HEK293 (cell line): ENCODE data around the gene RIC3.

ENCODE experiments used
- BCL11B ChIP-seq: fragments of 450-650 bp; formaldehyde crosslinking; IDR thresholded peaks from 2 replicates; pipeline ENCODE4 v1.5.1; 2016; ENCODE audit warnings: low read depth, missing biosample characterization, missing genetic modification characterization
- PATZ1 ChIP-seq: fragments of 450-650 bp; formaldehyde crosslinking; IDR thresholded peaks from 2 replicates; pipeline ENCODE4 v1.5.1; 2016; ENCODE audit warnings: missing biosample characterization, missing genetic modification characterization
- YY1 ChIP-seq: fragments of 450-650 bp; formaldehyde crosslinking; IDR thresholded peaks from 2 replicates; pipeline ENCODE4 v1.5.1; 2018; ENCODE audit warnings: missing biosample characterization, missing genetic modification characterization
- ZNF274 ChIP-seq, 2 experiments: fragments of 200-500 bp in 1 of 2; fragments of 450-650 bp in 1 of 2; sonication (Bioruptor generic) in 1 of 2; formaldehyde crosslinking in 1 of 2; IDR thresholded peaks; 2 replicates each; pipeline versions ENCODE4 v1.5.1 to v1.6.1; 2014 to 2016; ENCODE audit warnings: borderline replicate concordance in 1 of 2, inconsistent platforms in 1 of 2, low read length in 1 of 2, missing biosample characterization in 1 of 2, missing genetic modification characterization in 1 of 2
- ZNF292 ChIP-seq: fragments of 450-650 bp; formaldehyde crosslinking; IDR thresholded peaks from 2 replicates; pipeline ENCODE4 v1.5.1; 2016; ENCODE audit warnings: low read depth, missing biosample characterization, missing genetic modification characterization, borderline replicate concordance
- ZNF311 ChIP-seq: fragments of 450-650 bp; formaldehyde crosslinking; IDR thresholded peaks from 2 replicates; pipeline ENCODE4 v1.5.1; 2017; ENCODE audit warnings: missing biosample characterization, missing genetic modification characterization, borderline replicate concordance
- ZNF48 ChIP-seq: fragments of 450-650 bp; formaldehyde crosslinking; IDR thresholded peaks from 2 replicates; pipeline ENCODE4 v1.5.1; 2016; ENCODE audit warnings: missing biosample characterization, missing genetic modification characterization
- ZNF670 ChIP-seq: fragments of 450-650 bp; formaldehyde crosslinking; IDR thresholded peaks from 2 replicates; pipeline ENCODE4 v1.5.1; 2016; ENCODE audit warnings: missing biosample characterization, missing genetic modification characterization, low read depth
- ZNF768 ChIP-seq: fragments of 450-650 bp; formaldehyde crosslinking; IDR thresholded peaks from 2 replicates; pipeline ENCODE4 v1.5.1; 2018; ENCODE audit warnings: missing biosample characterization, mild to moderate bottlenecking, missing genetic modification characterization
- TF ChIP-seq, protein P1 (sequence below): fragments of 450-650 bp; formaldehyde crosslinking; IDR thresholded peaks from 2 replicates; pipeline ENCODE4 v1.5.1; 2016; ENCODE audit warnings: missing biosample characterization, missing genetic modification characterization
- TF ChIP-seq, protein P2 (sequence below): fragments of 450-650 bp; formaldehyde crosslinking; IDR thresholded peaks from 2 replicates; pipeline ENCODE4 v1.5.1; 2016; ENCODE audit warnings: missing biosample characterization, missing genetic modification characterization

- TF ChIP-seq, protein P1, sequence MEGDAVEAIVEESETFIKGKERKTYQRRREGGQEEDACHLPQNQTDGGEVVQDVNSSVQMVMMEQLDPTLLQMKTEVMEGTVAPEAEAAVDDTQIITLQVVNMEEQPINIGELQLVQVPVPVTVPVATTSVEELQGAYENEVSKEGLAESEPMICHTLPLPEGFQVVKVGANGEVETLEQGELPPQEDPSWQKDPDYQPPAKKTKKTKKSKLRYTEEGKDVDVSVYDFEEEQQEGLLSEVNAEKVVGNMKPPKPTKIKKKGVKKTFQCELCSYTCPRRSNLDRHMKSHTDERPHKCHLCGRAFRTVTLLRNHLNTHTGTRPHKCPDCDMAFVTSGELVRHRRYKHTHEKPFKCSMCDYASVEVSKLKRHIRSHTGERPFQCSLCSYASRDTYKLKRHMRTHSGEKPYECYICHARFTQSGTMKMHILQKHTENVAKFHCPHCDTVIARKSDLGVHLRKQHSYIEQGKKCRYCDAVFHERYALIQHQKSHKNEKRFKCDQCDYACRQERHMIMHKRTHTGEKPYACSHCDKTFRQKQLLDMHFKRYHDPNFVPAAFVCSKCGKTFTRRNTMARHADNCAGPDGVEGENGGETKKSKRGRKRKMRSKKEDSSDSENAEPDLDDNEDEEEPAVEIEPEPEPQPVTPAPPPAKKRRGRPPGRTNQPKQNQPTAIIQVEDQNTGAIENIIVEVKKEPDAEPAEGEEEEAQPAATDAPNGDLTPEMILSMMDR: no peak
- TF ChIP-seq ZNF48 (tag by site-specific recombination): no peak
- no peak for TF ChIP-seq ZNF311 (tag by site-specific recombination)
- TF ChIP-seq YY1 (tag by site-specific recombination): no peak
- TF ChIP-seq BCL11B (tag by site-specific recombination): no peak
- no peak for TF ChIP-seq PATZ1 (tag by site-specific recombination)
- TF ChIP-seq ZNF768: no peak
- TF ChIP-seq ZNF670 (tag by site-specific recombination): no peak
- TF ChIP-seq, protein P2, sequence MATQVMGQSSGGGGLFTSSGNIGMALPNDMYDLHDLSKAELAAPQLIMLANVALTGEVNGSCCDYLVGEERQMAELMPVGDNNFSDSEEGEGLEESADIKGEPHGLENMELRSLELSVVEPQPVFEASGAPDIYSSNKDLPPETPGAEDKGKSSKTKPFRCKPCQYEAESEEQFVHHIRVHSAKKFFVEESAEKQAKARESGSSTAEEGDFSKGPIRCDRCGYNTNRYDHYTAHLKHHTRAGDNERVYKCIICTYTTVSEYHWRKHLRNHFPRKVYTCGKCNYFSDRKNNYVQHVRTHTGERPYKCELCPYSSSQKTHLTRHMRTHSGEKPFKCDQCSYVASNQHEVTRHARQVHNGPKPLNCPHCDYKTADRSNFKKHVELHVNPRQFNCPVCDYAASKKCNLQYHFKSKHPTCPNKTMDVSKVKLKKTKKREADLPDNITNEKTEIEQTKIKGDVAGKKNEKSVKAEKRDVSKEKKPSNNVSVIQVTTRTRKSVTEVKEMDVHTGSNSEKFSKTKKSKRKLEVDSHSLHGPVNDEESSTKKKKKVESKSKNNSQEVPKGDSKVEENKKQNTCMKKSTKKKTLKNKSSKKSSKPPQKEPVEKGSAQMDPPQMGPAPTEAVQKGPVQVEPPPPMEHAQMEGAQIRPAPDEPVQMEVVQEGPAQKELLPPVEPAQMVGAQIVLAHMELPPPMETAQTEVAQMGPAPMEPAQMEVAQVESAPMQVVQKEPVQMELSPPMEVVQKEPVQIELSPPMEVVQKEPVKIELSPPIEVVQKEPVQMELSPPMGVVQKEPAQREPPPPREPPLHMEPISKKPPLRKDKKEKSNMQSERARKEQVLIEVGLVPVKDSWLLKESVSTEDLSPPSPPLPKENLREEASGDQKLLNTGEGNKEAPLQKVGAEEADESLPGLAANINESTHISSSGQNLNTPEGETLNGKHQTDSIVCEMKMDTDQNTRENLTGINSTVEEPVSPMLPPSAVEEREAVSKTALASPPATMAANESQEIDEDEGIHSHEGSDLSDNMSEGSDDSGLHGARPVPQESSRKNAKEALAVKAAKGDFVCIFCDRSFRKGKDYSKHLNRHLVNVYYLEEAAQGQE: no peak
- no peak for TF ChIP-seq ZNF292
- no peak for TF ChIP-seq ZNF274 (IDR thresholded peaks at IDR 0.05; ENCODE audit: low read length)
- TF ChIP-seq ZNF274 (tag by site-specific recombination; IDR thresholded peaks at IDR 0.05; ENCODE audit: borderline replicate concordance): no peak
These were observed 44.6 kb upstream of the RIC3 start for GRCh38 chr11:8213376-8213775.
